ENCODE results near the gene MSL3.

- TF ChIP-seq, protein P1, sequence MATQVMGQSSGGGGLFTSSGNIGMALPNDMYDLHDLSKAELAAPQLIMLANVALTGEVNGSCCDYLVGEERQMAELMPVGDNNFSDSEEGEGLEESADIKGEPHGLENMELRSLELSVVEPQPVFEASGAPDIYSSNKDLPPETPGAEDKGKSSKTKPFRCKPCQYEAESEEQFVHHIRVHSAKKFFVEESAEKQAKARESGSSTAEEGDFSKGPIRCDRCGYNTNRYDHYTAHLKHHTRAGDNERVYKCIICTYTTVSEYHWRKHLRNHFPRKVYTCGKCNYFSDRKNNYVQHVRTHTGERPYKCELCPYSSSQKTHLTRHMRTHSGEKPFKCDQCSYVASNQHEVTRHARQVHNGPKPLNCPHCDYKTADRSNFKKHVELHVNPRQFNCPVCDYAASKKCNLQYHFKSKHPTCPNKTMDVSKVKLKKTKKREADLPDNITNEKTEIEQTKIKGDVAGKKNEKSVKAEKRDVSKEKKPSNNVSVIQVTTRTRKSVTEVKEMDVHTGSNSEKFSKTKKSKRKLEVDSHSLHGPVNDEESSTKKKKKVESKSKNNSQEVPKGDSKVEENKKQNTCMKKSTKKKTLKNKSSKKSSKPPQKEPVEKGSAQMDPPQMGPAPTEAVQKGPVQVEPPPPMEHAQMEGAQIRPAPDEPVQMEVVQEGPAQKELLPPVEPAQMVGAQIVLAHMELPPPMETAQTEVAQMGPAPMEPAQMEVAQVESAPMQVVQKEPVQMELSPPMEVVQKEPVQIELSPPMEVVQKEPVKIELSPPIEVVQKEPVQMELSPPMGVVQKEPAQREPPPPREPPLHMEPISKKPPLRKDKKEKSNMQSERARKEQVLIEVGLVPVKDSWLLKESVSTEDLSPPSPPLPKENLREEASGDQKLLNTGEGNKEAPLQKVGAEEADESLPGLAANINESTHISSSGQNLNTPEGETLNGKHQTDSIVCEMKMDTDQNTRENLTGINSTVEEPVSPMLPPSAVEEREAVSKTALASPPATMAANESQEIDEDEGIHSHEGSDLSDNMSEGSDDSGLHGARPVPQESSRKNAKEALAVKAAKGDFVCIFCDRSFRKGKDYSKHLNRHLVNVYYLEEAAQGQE (IDR thresholded peaks at IDR 0.05; ENCODE audit: insufficient read depth in 1 of 2, low read depth in 2 of 2, low read length in 1 of 2): no peak
- TF ChIP-seq CTCF (IDR thresholded peaks at IDR 0.05) (no peak), POLR2AphosphoS5 (IDR thresholded peaks at IDR 0.05; ENCODE audit: low read depth, low read length) (no peak), TCF7L2 (IDR thresholded peaks at IDR 0.05; ENCODE audit: low read depth, low read length) (no peak)
These were observed 6.8 kb upstream of the MSL3 start for GRCh38 chrX:11751261-11751660.

Measured in Panc1 (cell line).